T1000 (cell line): ENCODE measurements around the gene HNRNPA0.

ENCODE experiments used
- DNase-seq: peaks from one replicate; lab custom pipeline; 2025; ENCODE audit warnings: mixed read lengths; lab: John Stamatoyannopoulos, UW

Gene HNRNPA0

GRCh38 chr5:137727623-137728022 is 26.5 kb downstream of the HNRNPA0 start:
- DNase-seq: no peak

- DNase-seq: no peak
Measured at GRCh38 chr5:137724251-137724650, 29.9 kb downstream of the HNRNPA0 start.

DNA sequence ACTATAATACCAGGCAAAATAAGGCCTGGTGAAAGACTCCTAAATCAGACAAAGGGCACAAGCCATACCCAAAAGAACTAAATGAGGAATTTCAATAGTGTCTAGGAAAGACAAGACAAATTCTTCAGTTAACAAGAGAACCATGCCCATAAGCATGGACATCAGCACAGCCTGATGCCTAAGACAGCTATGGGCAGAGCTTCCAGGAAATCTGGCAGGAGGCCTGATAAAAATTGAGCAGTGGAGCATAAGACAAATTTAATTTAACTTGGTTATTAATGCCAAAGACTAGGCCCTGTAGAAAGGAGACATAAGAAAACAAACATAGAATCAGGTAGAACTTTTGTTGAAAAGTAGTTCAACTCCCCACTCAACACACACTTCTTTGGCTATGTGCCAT is 35.6 kb downstream of the HNRNPA0 start:
- DNase-seq: no peak

DNA sequence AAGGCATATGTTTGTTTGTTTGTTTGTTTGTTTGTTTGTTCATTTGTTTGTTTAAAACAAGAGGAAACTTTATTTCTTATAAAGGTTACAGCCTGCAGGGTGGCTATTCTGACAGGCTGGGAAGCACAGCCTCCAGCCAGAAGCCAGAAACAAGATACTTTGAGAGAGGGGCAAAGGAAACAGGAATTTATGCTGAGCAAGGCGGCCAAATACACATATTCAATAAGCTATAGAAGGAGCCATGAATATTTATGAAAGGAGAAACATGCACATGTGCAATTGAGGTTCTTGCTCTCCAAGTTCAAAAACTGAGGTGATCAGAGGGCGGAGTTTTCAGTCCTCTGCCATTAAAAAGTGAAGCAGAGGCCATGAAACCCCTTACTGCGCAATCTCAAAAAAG is 37.8 kb downstream of the HNRNPA0 start:
- DNase-seq: no peak

DNA sequence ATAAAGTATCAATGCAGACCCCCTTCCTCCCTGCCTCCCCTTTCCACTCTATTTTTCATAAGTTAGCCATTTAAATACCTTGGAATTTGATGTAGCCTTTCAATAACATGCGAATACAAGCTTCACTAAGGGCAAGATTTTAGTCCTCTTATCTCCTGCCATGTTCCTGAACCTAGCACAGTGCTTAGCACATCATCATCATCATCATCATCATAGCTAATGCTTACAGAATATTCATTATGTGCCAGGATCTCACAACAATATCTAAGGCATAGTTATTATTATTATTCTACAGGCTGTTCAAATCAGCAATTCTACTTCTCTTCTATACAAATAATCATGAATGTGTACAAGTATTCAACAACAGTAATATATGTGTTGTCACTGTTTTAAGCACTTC is 38.7 kb downstream of the HNRNPA0 start:
- DNase-seq: no peak

- DNase-seq: no peak
Measured at GRCh38 chr5:137714946-137715345, 39.2 kb downstream of the HNRNPA0 start.

DNA sequence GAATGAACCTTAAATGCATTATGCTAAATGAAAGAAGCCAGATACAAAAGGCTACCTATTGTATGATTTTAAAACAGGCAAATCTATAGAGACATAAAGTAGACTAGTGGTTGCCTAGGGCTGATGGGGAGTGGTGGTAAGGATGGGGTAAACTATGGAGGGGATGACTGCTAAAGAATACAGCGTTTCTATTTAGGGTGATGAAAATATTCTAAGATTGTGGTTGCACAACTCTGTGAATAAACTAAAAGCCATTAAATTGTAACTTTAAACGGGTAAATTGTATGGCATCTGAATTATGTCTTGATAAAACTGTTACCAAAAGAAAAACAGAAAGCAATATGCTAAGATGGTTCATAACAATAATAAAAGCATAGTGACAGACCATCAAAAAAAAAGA is 39.7 kb downstream of the HNRNPA0 start:
- no peak for DNase-seq

DNA sequence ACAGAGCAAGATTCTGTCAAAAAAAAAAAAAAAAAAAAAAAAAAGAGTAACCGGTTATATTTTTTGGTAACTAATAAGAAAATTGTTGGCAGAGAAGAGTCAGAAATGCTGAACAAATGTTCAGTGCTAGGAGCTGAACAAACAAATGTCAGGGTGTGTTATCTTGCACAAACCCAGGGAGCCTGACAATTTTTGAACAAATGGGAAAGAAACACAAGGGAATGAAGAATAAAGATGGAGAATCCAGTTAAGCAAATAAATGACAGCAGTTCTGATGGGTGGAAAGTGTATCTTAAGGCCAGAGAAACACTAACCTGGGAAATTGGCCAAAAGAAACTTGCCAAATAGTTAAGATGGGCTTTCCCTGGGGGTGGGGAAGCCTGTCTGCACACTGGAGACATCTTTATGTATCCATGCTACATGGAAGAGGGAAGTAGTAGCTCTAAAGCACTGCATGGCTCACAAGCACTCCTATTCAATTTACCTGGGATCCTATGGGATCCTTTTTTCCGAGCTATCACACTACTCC is 42.0 kb downstream of the HNRNPA0 start:
- no peak for DNase-seq

DNA sequence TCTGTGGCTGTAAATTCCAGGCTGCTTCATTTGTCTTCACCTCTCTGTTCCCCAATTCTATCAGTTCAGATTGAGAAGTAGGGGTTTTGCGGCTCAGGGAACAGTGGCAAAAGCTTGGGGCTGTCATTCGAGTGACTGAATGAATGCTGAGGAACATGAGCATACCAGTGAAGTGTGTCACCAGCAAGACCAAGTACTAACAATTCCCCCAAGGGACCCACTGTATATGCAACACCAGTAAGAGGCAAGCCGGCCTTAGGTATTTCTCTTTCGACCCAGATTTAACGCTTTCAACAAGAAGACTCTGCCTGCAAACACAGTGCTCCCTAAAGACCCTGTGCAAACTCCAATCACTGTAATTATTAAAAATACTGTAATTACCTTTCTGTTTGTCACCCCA is 44.1 kb downstream of the HNRNPA0 start:
- DNase-seq: peak; percentile 13

DNA sequence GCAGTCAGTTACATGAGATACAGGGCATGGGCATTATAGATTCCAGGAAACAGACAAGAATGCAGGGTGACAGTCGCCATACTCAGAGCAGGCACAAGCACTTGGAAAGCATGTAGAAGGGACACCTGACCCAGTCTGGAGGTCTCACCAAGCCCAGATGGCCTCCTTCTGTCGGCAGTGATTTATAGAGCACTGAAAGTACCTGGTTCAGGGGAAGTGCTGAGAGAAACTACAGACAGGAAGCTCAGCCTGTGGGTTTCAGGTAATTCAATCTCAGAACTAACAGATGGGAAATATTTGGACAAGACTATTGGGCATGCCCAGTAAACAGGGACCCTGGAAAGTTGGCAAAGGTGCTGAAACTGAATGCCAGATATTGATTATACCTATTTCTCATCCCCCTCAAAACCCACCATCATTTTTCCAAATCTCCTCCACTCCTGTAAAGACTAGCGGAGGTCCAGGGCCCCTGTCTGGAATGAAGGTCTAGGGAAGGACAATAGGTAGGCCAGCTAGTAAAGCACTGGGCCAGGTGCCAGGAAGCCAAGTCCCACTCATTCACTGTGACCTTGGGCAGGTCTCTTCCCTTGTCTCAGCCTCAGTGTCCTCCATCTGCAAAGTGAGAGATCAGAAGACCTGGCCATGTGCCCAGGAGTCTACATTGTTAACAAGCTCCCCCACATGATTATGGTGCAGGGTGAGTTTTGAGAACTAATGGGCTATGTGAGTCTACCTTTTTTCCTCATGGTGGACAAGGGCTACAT is 45.2 kb downstream of the HNRNPA0 start:
- no peak for DNase-seq

- DNase-seq: no peak
Measured at GRCh38 chr5:137708062-137708461, 46.1 kb downstream of the HNRNPA0 start.

DNA sequence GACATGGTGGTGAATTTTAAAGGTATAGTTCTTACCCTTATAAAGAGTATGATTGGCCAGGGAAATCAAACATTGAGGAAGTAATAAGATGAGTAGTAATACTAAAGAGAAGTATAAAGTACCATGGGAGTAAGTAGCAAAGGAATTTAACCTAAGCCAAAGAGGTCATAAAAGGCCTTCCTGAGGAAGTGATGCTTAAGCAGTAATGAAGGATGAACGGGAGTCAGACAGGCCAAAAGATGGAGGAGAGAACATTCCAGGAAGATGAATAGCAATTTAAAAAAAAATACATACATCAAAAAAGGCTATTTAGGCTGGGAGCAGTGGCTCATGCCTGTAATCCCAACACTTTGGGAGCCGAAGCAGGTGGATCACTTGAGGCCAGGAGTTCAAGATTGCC is 47.3 kb downstream of the HNRNPA0 start:
- DNase-seq: no peak

DNA sequence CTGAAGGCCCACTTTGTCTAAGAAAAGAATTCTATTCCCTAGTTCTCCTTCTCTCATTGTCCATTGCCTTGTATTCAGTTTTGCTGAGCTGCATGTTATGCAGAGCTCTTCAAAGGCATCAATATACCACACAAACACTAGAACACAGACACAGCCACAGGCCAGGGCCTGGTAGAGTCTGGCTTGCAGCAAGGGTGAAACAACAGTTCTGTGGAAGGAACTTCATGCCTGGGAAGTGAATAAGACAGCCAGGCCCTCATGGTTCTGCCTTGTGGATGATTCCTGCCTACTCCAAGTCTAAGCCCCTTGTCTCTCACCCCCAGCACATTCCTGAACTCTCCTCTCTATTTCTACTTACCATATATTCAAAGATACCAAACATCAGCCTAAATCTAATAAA is 49.1 kb downstream of the HNRNPA0 start:
- no peak for DNase-seq

GRCh38 chr5:137703565-137703964 is 50.6 kb downstream of the HNRNPA0 start:
- no peak for DNase-seq

- no peak for DNase-seq
Measured at GRCh38 chr5:137700282-137700680, 53.9 kb downstream of the HNRNPA0 start.

- no peak for DNase-seq
Measured at GRCh38 chr5:137699336-137700281, 54.6 kb downstream of the HNRNPA0 start.

DNA sequence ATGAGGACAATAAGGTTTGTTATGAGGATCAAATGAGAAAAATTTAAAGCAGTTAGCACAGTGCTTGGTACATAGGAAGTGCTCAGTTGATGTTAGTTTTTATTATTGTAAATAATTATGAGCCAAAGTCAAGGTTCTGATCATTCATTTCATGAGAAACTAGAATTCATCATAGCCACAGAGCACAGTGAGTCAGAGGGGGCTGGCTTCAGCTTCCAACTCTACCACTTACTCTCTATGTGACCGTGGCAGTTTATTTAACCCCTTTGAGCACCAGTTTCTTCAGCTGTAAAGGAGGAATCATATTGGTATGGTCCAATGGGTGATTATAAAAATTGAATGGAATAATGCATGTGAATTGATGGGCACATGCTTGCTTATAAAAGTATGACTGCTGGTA is 57.7 kb downstream of the HNRNPA0 start:
- DNase-seq: no peak

DNA sequence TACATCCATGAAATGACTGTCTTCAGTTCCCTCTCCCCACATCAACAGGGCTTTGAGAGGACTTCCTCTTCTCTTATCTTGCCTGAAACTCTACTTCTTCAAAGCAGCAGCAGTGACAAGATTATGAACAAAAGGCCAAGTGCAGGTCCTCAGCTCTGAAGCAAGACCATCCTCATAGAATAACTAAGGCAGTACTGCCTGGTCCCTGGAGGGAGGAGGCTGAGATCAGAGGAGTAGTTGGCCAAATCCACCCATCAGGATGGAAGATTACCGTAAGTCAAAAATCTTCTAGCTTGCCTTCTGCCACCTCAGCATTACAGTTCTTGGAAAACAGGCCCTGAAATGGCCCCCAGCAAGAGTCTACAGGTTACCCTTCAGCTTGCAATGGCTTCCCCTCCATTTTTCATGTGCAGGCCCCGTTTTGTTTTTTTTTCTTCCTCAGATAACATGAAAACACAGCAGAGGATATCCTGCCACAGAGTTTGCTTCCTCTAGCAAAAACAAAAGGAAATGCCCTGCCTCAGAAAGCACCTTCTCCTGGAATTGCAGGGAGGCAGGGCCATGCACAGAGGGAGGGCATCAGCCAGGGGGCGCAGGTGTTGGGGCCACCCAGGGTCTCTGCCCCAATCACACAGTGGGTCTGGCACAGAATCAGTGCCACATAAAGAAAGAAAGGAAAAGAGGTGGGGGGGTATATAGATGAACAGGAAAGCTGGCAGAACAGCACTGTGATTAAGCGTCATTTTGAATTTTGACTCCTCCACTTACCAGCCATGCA is 58.3 kb downstream of the HNRNPA0 start:
- no peak for DNase-seq
